Measurements from ENCODE around the gene HAVCR2. TPM values are rescaled to one million over a fixed set of nuclear protein-coding genes. Genes with fewer than 3 reads are reported as not detected.
A peak's percentile ranks its signal among the peaks of the same experiment; 100 is the strongest.

The HAVCR2 gene
- total and polyA plus RNA-seq, 2 of the 13 experiments (the other 11 are each of a cell fraction or from before 2014, with no cell fraction given) = 0.07 to 0.16 TPM

DNA sequence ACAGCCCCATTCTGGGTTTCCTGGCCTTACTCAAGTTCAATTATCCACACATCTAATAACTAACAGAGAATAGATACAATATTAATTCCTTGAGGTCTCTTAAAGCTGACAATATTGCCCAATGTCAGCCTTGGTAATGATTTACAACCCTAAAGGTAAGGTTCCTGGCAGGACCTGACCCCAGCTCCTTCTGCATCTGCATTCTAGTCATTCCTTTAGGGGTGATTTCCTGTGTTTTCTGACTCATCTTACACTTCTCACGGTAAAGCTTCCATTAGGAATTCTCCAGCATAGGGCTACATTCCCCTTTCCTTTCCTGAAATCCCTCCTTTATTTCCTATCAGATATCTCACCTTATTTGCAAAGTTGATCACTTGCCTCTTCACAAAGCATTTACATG lies 59.2 kb downstream of the HAVCR2 start:
- ATAC-seq (peak; percentile 73), FAIRE-seq (peak; percentile 8), DNase-seq (ENCODE audit: low spot score) (peak; percentile 76)
- Histone ChIP-seq H3K4me1 (ENCODE audit: insufficient read depth, low read length) (peaks cover 66% of the 10 kb centered on the region), H4K20me1 (ENCODE audit: insufficient read depth, low read length) (no peaks in the 10 kb centered on the region), H3K27me3 (ENCODE audit: control insufficient read depth in 1 of 2, insufficient read depth in 2 of 2, low read length in 2 of 2) (no peaks in the 10 kb centered on the region), H3K4me2 (ENCODE audit: low read depth, low read length) (peak overlapping the region; percentile 32; the same call in 1 of the 2 replicates), H3K36me3 (replicated peaks in 1 of 2; ENCODE audit: control insufficient read depth in 1 of 2, insufficient read depth in 2 of 2, low read length in 2 of 2) (peaks cover 2 to 4% of the 10 kb centered on the region in 2 experiments; a peak in 4 of 5 replicates), H3K27ac (ENCODE audit: extremely low read length, insufficient read depth, low read length) (peak overlapping the region; percentile 37), H3K79me2 (ENCODE audit: insufficient read depth, low read length) (no peaks in the 10 kb centered on the region), H2AFZ (ENCODE audit: low read length) (no peak overlapping the region), H3K9me3 (ENCODE audit: low read length) (no peaks in the 10 kb centered on the region), H3K9ac (ENCODE audit: insufficient read depth, low read depth, low read length) (no peak overlapping the region), H3K4me3 (replicated peaks in 1 of 3; ENCODE audit: insufficient read depth in 1 of 3, low read depth in 2 of 3, low read length in 3 of 3) (no peak overlapping the region)
- ChIA-PET CTCF (ENCODE audit: low intra/inter-chr PET ratio, low total read pairs) (no interaction called here), POLR2A (interaction anchor here (2.5 kb wide), 1 partner anchor 9 kb away, joined by 18 read pairs; the partner anchor contains the start of gene HAVCR1)
- in situ Hi-C loops (cut with HindIII; ENCODE audit: extremely low pct_ligation_motif_present, low pct_unique_long_range_greater_than_20kb) = no loop called here
- no TSS peak for BruUV-seq (replicated peaks)
- 3% methylated on average over 1 of the region's 1 CpG for WGBS (ENCODE audit: low lambda C conversion rate)
- intact Hi-C loops (cut with micrococcal nuclease; ENCODE audit: unreplicated experiment) = loop anchor here (5.0 kb wide), 1 partner anchor 1207 kb away; no protein-coding TSS in a partner anchor
- TF ChIP-seq, protein P1, sequence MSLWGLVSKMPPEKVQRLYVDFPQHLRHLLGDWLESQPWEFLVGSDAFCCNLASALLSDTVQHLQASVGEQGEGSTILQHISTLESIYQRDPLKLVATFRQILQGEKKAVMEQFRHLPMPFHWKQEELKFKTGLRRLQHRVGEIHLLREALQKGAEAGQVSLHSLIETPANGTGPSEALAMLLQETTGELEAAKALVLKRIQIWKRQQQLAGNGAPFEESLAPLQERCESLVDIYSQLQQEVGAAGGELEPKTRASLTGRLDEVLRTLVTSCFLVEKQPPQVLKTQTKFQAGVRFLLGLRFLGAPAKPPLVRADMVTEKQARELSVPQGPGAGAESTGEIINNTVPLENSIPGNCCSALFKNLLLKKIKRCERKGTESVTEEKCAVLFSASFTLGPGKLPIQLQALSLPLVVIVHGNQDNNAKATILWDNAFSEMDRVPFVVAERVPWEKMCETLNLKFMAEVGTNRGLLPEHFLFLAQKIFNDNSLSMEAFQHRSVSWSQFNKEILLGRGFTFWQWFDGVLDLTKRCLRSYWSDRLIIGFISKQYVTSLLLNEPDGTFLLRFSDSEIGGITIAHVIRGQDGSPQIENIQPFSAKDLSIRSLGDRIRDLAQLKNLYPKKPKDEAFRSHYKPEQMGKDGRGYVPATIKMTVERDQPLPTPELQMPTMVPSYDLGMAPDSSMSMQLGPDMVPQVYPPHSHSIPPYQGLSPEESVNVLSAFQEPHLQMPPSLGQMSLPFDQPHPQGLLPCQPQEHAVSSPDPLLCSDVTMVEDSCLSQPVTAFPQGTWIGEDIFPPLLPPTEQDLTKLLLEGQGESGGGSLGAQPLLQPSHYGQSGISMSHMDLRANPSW (CRISPR knock-in tag; IDR thresholded peaks at IDR 0.05; ENCODE audit: borderline replicate concordance) = no peak
- TF ChIP-seq PAF1 (CRISPR knock-in tag; IDR thresholded peaks at IDR 0.05) (no peak), AGO1 (IDR thresholded peaks at IDR 0.05; ENCODE audit: low read depth, low read length, poor library complexity, severe bottlenecking) (no peak), MED13 (CRISPR knock-in tag; IDR thresholded peaks at IDR 0.05) (no peak), BCL6 (CRISPR knock-in tag; IDR thresholded peaks at IDR 0.05) (peak; percentile 78), CENPT (CRISPR knock-in tag; IDR thresholded peaks at IDR 0.05; ENCODE audit: low read depth) (no peak), HMG20A (CRISPR knock-in tag; IDR thresholded peaks at IDR 0.05; ENCODE audit: borderline replicate concordance) (peak; percentile 54; the same call in 1 of the 2 replicates), RXRB (CRISPR knock-in tag; IDR thresholded peaks at IDR 0.05; ENCODE audit: borderline replicate concordance) (peak; percentile 66), EP300 (IDR thresholded peaks at IDR 0.05; ENCODE audit: low read depth in 2 of 2, low read length in 2 of 2) (peak in 1 of 2 experiments; percentile 67; a peak in 1 of 4 replicates), EP300 (CRISPR knock-in tag; IDR thresholded peaks at IDR 0.05; ENCODE audit: borderline replicate concordance) (no peak), ELF3 (CRISPR knock-in tag; IDR thresholded peaks at IDR 0.05) (peak; percentile 42; the same call in 1 of the 2 replicates), NCOA2 (CRISPR knock-in tag; IDR thresholded peaks at IDR 0.05) (0 out of 2 replicates have a peak, but pooled peaks have one; percentile 43), HDAC2 (CRISPR knock-in tag; IDR thresholded peaks at IDR 0.05) (no peak), NR2F6 (IDR thresholded peaks at IDR 0.05) (0 out of 2 replicates have a peak, but pooled peaks have one; percentile 33), NR2F6 (CRISPR knock-in tag; IDR thresholded peaks at IDR 0.05) (peak; percentile 70)
- TF ChIP-seq, protein P2, sequence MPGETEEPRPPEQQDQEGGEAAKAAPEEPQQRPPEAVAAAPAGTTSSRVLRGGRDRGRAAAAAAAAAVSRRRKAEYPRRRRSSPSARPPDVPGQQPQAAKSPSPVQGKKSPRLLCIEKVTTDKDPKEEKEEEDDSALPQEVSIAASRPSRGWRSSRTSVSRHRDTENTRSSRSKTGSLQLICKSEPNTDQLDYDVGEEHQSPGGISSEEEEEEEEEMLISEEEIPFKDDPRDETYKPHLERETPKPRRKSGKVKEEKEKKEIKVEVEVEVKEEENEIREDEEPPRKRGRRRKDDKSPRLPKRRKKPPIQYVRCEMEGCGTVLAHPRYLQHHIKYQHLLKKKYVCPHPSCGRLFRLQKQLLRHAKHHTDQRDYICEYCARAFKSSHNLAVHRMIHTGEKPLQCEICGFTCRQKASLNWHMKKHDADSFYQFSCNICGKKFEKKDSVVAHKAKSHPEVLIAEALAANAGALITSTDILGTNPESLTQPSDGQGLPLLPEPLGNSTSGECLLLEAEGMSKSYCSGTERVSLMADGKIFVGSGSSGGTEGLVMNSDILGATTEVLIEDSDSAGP (CRISPR knock-in tag; IDR thresholded peaks at IDR 0.05; ENCODE audit: borderline replicate concordance) = no peak
- TF ChIP-seq, protein P3, sequence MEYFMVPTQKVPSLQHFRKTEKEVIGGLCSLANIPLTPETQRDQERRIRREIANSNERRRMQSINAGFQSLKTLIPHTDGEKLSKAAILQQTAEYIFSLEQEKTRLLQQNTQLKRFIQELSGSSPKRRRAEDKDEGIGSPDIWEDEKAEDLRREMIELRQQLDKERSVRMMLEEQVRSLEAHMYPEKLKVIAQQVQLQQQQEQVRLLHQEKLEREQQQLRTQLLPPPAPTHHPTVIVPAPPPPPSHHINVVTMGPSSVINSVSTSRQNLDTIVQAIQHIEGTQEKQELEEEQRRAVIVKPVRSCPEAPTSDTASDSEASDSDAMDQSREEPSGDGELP (IDR thresholded peaks at IDR 0.05; ENCODE audit: borderline replicate concordance, low read depth) = no peak
- TF ChIP-seq, protein P4, sequence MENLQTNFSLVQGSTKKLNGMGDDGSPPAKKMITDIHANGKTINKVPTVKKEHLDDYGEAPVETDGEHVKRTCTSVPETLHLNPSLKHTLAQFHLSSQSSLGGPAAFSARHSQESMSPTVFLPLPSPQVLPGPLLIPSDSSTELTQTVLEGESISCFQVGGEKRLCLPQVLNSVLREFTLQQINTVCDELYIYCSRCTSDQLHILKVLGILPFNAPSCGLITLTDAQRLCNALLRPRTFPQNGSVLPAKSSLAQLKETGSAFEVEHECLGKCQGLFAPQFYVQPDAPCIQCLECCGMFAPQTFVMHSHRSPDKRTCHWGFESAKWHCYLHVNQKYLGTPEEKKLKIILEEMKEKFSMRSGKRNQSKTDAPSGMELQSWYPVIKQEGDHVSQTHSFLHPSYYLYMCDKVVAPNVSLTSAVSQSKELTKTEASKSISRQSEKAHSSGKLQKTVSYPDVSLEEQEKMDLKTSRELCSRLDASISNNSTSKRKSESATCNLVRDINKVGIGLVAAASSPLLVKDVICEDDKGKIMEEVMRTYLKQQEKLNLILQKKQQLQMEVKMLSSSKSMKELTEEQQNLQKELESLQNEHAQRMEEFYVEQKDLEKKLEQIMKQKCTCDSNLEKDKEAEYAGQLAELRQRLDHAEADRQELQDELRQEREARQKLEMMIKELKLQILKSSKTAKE (CRISPR knock-in tag; IDR thresholded peaks at IDR 0.05; ENCODE audit: borderline replicate concordance) = no peak

All from HepG2 (cell line).